ENCODE results near the gene KCNIP1.

KCNIP1 gene

GRCh38 chr5:170622933-170623332, 119.1 kb downstream of the KCNIP1 start:
- no peaks in the 10 kb centered on the region for H3K36me3 ChIP-seq (ENCODE audit: insufficient read depth, low read length)

DNA sequence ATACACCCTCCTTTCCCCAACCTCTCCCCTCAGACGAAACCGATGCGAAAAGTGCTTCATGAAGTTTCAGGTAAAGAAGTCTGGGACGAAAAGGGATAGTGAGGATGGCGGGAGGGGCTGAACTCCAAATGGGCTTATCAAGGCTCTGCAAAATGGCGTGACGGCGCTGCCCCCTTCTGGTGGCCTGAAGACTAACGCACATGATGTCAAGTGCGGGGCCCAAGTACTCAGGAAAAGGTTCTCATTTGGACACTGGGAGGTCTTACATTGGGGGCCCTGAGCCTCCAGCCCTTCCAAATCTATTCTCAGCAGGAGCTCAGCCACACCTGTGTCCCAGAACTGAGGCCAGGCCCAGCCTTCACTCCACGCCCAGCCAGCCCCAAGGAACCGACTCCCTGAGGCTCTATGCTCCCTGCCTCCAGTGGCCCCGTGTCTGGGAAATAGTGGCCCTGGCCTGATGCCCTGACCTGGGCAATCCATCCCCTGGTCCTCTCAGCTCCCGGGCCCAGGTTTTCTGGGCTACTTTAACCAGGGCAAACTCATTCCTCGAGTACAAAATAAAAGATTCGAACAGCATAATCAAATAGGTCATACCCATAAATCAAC, 119.9 kb downstream of the KCNIP1 start:
- Histone ChIP-seq H3K9me3 (ENCODE audit: low read length) (no peaks in the 10 kb centered on the region), H3K4me3 (ENCODE audit: low read depth, low read length, poor library complexity, severe bottlenecking) (no peak overlapping the region), H2AFZ (ENCODE audit: low read length) (no peak overlapping the region), H3K27ac (ENCODE audit: low read depth, low read length, poor library complexity, severe bottlenecking) (no peak overlapping the region), H3K36me3 (ENCODE audit: insufficient read depth, low read length) (no peaks in the 10 kb centered on the region), H3K4me1 (ENCODE audit: insufficient read depth, low read length, severe bottlenecking) (no peaks in the 10 kb centered on the region), H4K20me1 (ENCODE audit: insufficient read depth, low read length) (no peaks in the 10 kb centered on the region), H3K9ac (ENCODE audit: low read length) (no peak overlapping the region), H3K27me3 (ENCODE audit: insufficient read depth, low read length) (no peaks in the 10 kb centered on the region), H3K4me2 (ENCODE audit: low read length) (no peak overlapping the region), H3K9me2 (ENCODE audit: low read depth, low read length) (no peaks in the 10 kb centered on the region), H3F3A (ENCODE audit: insufficient read depth, low read length) (no peaks in the 10 kb centered on the region), H3K79me2 (ENCODE audit: insufficient read depth, low read length) (no peaks in the 10 kb centered on the region)
- TF ChIP-seq EZH2 (IDR thresholded peaks at IDR 0.05; ENCODE audit: borderline replicate concordance, low read length) = no peak
- TF ChIP-seq, protein P1, sequence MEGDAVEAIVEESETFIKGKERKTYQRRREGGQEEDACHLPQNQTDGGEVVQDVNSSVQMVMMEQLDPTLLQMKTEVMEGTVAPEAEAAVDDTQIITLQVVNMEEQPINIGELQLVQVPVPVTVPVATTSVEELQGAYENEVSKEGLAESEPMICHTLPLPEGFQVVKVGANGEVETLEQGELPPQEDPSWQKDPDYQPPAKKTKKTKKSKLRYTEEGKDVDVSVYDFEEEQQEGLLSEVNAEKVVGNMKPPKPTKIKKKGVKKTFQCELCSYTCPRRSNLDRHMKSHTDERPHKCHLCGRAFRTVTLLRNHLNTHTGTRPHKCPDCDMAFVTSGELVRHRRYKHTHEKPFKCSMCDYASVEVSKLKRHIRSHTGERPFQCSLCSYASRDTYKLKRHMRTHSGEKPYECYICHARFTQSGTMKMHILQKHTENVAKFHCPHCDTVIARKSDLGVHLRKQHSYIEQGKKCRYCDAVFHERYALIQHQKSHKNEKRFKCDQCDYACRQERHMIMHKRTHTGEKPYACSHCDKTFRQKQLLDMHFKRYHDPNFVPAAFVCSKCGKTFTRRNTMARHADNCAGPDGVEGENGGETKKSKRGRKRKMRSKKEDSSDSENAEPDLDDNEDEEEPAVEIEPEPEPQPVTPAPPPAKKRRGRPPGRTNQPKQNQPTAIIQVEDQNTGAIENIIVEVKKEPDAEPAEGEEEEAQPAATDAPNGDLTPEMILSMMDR (IDR thresholded peaks at IDR 0.05; ENCODE audit: low read length) = peak; percentile 67

More at GRCh38 chr5:170622933-170623332, 119.1 kb downstream of the KCNIP1 start:
- H3F3A ChIP-seq (ENCODE audit: insufficient read depth, low read length) = no peaks in the 10 kb centered on the region
- H3K4me1 ChIP-seq (ENCODE audit: insufficient read depth, low read length, severe bottlenecking) = no peaks in the 10 kb centered on the region
- no peak overlapping the region for H3K27ac ChIP-seq (ENCODE audit: low read depth, low read length, poor library complexity, severe bottlenecking)
- H3K4me3 ChIP-seq (ENCODE audit: low read depth, low read length, poor library complexity, severe bottlenecking) = no peak overlapping the region
- no peaks in the 10 kb centered on the region for H3K27me3 ChIP-seq (ENCODE audit: insufficient read depth, low read length)
- H4K20me1 ChIP-seq (ENCODE audit: insufficient read depth, low read length) = no peaks in the 10 kb centered on the region
- H3K79me2 ChIP-seq (ENCODE audit: insufficient read depth, low read length) = no peaks in the 10 kb centered on the region
- no peak overlapping the region for H2AFZ ChIP-seq (ENCODE audit: low read length)
- TF ChIP-seq, protein P1 (IDR thresholded peaks at IDR 0.05; ENCODE audit: low read length) = no peak
- no peak for TF ChIP-seq EZH2 (IDR thresholded peaks at IDR 0.05; ENCODE audit: borderline replicate concordance, low read length)
- no peak overlapping the region for H3K9ac ChIP-seq (ENCODE audit: low read length)
- no peaks in the 10 kb centered on the region for H3K9me3 ChIP-seq (ENCODE audit: low read length)
- no peak overlapping the region for H3K4me2 ChIP-seq (ENCODE audit: low read length)
- H3K9me2 ChIP-seq (ENCODE audit: low read depth, low read length) = no peaks in the 10 kb centered on the region

GRCh38 chr5:170625221-170626165, 121.7 kb downstream of the KCNIP1 start:
- Histone ChIP-seq H2AFZ (ENCODE audit: low read length) (no peak overlapping the region), H3K9me3 (ENCODE audit: low read length) (no peaks in the 10 kb centered on the region), H3K9me2 (ENCODE audit: low read depth, low read length) (no peaks in the 10 kb centered on the region), H3K4me2 (ENCODE audit: low read length) (no peak overlapping the region), H3K9ac (ENCODE audit: low read length) (no peak overlapping the region), H4K20me1 (ENCODE audit: insufficient read depth, low read length) (no peaks in the 10 kb centered on the region), H3F3A (ENCODE audit: insufficient read depth, low read length) (no peaks in the 10 kb centered on the region), H3K4me1 (ENCODE audit: insufficient read depth, low read length, severe bottlenecking) (no peaks in the 10 kb centered on the region), H3K36me3 (ENCODE audit: insufficient read depth, low read length) (no peaks in the 10 kb centered on the region), H3K4me3 (ENCODE audit: low read depth, low read length, poor library complexity, severe bottlenecking) (no peak overlapping the region), H3K79me2 (ENCODE audit: insufficient read depth, low read length) (no peaks in the 10 kb centered on the region), H3K27me3 (ENCODE audit: insufficient read depth, low read length) (no peaks in the 10 kb centered on the region), H3K27ac (ENCODE audit: low read depth, low read length, poor library complexity, severe bottlenecking) (no peak overlapping the region)
- TF ChIP-seq, protein P1 (IDR thresholded peaks at IDR 0.05; ENCODE audit: low read length) = no peak
- TF ChIP-seq EZH2 (IDR thresholded peaks at IDR 0.05; ENCODE audit: borderline replicate concordance, low read length) = no peak
